ENCODE measurements around the gene FIBIN. TPM values are rescaled to one million over a fixed set of nuclear protein-coding genes. Genes with fewer than 3 reads are reported as not detected.

FIBIN gene
- total RNA-seq, 4 donors from 2014 or later: 1.6 to 10.6 (median 2.5) TPM; not detected in 1

GRCh38 chr11:27020751-27021150 lies 26.8 kb downstream of the FIBIN start:
- H3K27ac ChIP-seq: no peak overlapping the region
- no peaks in the 10 kb centered on the region for H3K9me3 ChIP-seq
- no peaks in the 10 kb centered on the region for H3K4me1 ChIP-seq
- no peak for DNase-seq
- no peak for TF ChIP-seq POLR2A (IDR thresholded peaks at IDR 0.05)
- no peak for TF ChIP-seq CTCF (IDR thresholded peaks at IDR 0.05)
- no peak overlapping the region for H3K4me3 ChIP-seq
- H3K27me3 ChIP-seq: no peaks in the 10 kb centered on the region
- H3K36me3 ChIP-seq: no peaks in the 10 kb centered on the region

- H3K27me3 ChIP-seq: no peaks in the 10 kb centered on the region
- TF ChIP-seq POLR2A (IDR thresholded peaks at IDR 0.05) (no peak), CTCF (IDR thresholded peaks at IDR 0.05) (no peak)
- no peaks in the 10 kb centered on the region for H3K36me3 ChIP-seq
- no peaks in the 10 kb centered on the region for H3K4me1 ChIP-seq
- no peak for DNase-seq
- no peak overlapping the region for H3K4me3 ChIP-seq
- H3K9me3 ChIP-seq: no peaks in the 10 kb centered on the region
- H3K27ac ChIP-seq: no peak overlapping the region
Observed at GRCh38 chr11:27022659-27023251, 28.8 kb downstream of the FIBIN start.

GRCh38 chr11:27024865-27025264 lies 31.0 kb downstream of the FIBIN start:
- Histone ChIP-seq H3K27ac (no peak overlapping the region), H3K9me3 (no peaks in the 10 kb centered on the region), H3K4me3 (no peak overlapping the region), H3K4me1 (no peaks in the 10 kb centered on the region), H3K36me3 (no peaks in the 10 kb centered on the region), H3K27me3 (no peaks in the 10 kb centered on the region)
- no peak for DNase-seq
- TF ChIP-seq POLR2A (IDR thresholded peaks at IDR 0.05) (no peak), CTCF (IDR thresholded peaks at IDR 0.05) (no peak)

- no peak overlapping the region for H3K27ac ChIP-seq
- no peaks in the 10 kb centered on the region for H3K36me3 ChIP-seq
- no peaks in the 10 kb centered on the region for H3K9me3 ChIP-seq
- DNase-seq: no peak
- no peak overlapping the region for H3K4me3 ChIP-seq
- H3K4me1 ChIP-seq: no peaks in the 10 kb centered on the region
- no peaks in the 10 kb centered on the region for H3K27me3 ChIP-seq
- no peak for TF ChIP-seq POLR2A (IDR thresholded peaks at IDR 0.05)
Observed at GRCh38 chr11:27025312-27025955, 31.5 kb downstream of the FIBIN start.

GRCh38 chr11:27025957-27026733 lies 32.2 kb downstream of the FIBIN start:
- TF ChIP-seq POLR2A (IDR thresholded peaks at IDR 0.05): no peak
- no peak for TF ChIP-seq CTCF (IDR thresholded peaks at IDR 0.05)
- DNase-seq: no peak
- H3K27ac ChIP-seq: no peak overlapping the region

GRCh38 chr11:27028561-27028965 lies 34.7 kb downstream of the FIBIN start:
- no peak overlapping the region for H3K4me3 ChIP-seq
- H3K27ac ChIP-seq: no peak overlapping the region
- H3K4me1 ChIP-seq: no peaks in the 10 kb centered on the region
- DNase-seq: no peak
- H3K36me3 ChIP-seq: no peaks in the 10 kb centered on the region
- no peaks in the 10 kb centered on the region for H3K27me3 ChIP-seq
- H3K9me3 ChIP-seq: no peaks in the 10 kb centered on the region
- TF ChIP-seq POLR2A (IDR thresholded peaks at IDR 0.05): no peak
- TF ChIP-seq CTCF (IDR thresholded peaks at IDR 0.05): no peak

More at GRCh38 chr11:27025957-27026733, 32.2 kb downstream of the FIBIN start:
- H3K4me1 ChIP-seq: no peaks in the 10 kb centered on the region
- no peaks in the 10 kb centered on the region for H3K9me3 ChIP-seq
- no peaks in the 10 kb centered on the region for H3K27me3 ChIP-seq
- H3K36me3 ChIP-seq: no peaks in the 10 kb centered on the region
- H3K4me3 ChIP-seq: no peak overlapping the region

Data from Peyer's patch (tissue), 4 donors.